ENCODE measurements around the gene C6. TPM values are rescaled to one million over a fixed set of nuclear protein-coding genes. Genes with fewer than 3 reads are reported as not detected.
"Not testable (repeated sequence)": the region's sequence is repeated elsewhere in the genome, so short reads cannot be mapped to it uniquely, and the experiment has no call there.

Gene C6
- total RNA-seq, 1 donor from 2014 or later, result 9.8 TPM

GRCh38 chr5:41191249-41191648, 22.1 kb downstream of the C6 start:
- intact Hi-C loops (cut with DNase I), result no loop called here
- Histone ChIP-seq H3K4me1 (peaks cover 12% of the 10 kb centered on the region), H3K4me3 (no peak overlapping the region), H3K36me3 (no peaks in the 10 kb centered on the region), H3K27ac (no peak overlapping the region), H3K27me3 (ENCODE audit: low read depth) (no peaks in the 10 kb centered on the region), H3K9me3 (no peaks in the 10 kb centered on the region)
- TF ChIP-seq CTCF (IDR thresholded peaks at IDR 0.05), result no peak
- DNase-seq (no peak), ATAC-seq (no peak)

DNA sequence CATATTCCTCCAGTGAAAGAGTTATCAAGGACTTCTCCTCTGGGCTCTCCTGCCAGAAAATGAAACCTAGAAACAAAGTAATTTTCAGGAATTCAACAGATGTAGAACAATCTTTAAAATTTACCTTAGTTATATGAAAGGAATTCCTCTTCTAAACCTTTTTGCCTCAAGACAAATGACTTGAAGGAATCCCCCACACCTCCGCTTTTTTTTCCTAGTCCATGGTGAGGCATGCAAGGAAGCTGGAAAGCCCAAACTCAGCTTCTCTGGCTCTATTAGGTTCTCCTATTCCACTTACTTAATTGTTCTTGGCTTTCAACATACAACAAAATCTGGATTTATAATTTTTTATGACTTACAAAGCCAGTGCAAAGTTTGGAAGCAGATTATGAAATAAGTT, 27.2 kb downstream of the C6 start:
- ATAC-seq, result no peak

DNA sequence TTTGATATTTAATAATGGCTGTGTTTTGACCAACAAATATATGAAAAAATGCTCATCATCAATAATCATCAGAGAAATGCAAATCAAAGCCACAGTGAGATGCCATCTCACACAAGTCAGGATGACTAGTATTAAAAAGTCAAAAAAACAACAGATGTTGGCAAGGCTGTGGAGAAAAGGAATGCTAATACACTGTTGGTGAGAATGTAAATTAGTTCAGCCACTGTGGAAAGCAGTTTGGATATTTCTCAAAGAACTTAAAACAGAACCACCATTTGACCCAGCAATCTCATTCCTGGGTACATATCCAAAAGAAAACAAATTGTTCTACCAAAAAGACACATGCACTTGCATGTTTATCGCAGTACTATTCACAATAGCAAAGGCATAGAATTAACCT, 30.0 kb downstream of the C6 start:
- H3K4me1 ChIP-seq; H3K36me3 ChIP-seq; intact Hi-C loops (cut with DNase I); H3K4me3 ChIP-seq; DNase-seq; ATAC-seq; H3K27ac ChIP-seq; H3K9me3 ChIP-seq; H3K27me3 ChIP-seq (ENCODE audit: low read depth): not testable (repeated sequence)

More for the DNA sequence above, 27.2 kb downstream of the C6 start:
- no peak for TF ChIP-seq CTCF (IDR thresholded peaks at IDR 0.05)
- intact Hi-C loops (cut with DNase I), result no loop called here
- no peaks in the 10 kb centered on the region for H3K4me1 ChIP-seq
- no peak overlapping the region for H3K27ac ChIP-seq
- H3K36me3 ChIP-seq, result no peaks in the 10 kb centered on the region
- DNase-seq, result no peak
- no peak overlapping the region for H3K4me3 ChIP-seq
- no peaks in the 10 kb centered on the region for H3K9me3 ChIP-seq
- H3K27me3 ChIP-seq (ENCODE audit: low read depth), result no peaks in the 10 kb centered on the region

DNA sequence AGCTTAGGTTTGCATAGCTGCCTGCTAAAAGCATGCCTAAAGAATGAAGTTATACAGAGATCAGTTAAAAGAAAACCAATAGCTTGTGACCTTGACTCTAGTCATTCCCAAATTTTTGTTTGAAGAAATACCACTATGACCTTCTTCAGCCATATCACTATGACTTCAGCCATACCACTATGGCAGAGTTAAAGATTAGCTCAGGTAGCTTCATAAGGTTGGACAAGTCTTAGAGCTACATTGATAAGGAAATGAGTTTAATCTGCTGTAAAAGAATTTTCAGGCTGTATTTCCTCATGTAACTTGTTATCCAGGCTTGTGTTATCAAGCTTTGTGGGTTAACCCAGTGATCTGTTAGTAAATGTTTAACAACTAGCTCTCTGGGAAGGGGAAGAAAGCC, 30.7 kb downstream of the C6 start:
- DNase-seq (no peak), ATAC-seq (no peak)
- intact Hi-C loops (cut with DNase I), result no loop called here
- H3K4me3 ChIP-seq, result no peak overlapping the region
- H3K4me1 ChIP-seq, result no peaks in the 10 kb centered on the region
- no peaks in the 10 kb centered on the region for H3K9me3 ChIP-seq
- H3K27me3 ChIP-seq (ENCODE audit: low read depth), result no peaks in the 10 kb centered on the region
- H3K27ac ChIP-seq, result no peak overlapping the region
- no peaks in the 10 kb centered on the region for H3K36me3 ChIP-seq
- TF ChIP-seq CTCF (IDR thresholded peaks at IDR 0.05), result no peak

DNA sequence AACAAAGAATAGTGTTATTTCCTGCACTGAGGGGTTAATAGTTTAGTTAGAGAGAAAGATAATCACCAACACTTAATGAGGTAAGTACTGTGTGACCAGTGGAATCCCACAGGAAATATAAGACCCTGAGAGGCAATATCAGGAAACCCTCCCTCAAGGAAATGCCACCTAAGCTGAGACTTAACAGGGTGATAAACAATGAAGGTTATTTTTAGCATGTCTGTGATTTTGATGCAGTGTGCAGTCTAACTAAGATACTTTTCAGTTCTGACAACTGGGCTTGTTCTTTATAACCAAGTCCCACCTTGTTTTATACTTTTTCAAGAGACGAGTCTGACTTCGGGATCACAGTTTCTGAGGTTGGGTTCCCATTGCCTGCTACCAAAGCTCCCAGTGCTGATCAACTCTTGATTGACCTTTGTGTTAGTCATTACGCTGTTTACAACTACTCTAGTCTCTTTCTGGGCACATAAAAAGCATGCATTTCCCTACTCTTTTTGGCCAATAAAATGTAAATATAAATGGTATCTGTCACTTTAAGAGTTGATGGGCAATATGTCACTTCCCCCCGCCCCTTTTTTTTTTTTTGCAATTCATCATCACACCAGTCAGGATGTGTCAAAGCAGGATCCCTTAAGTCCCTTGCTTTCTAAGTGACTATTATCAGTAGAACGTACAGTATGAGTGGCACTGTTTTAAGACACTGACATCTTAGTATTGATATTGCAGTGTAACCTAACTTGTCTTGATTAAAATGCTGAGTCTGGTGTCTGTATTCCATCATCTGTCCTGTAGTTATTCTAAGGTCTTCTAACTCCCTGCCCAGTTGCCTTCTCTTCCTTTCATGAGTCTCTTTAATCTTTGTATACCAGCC, 31.4 kb downstream of the C6 start:
- Histone ChIP-seq H3K27me3 (ENCODE audit: low read depth) (no peaks in the 10 kb centered on the region), H3K9me3 (no peaks in the 10 kb centered on the region), H3K36me3 (no peaks in the 10 kb centered on the region), H3K27ac (no peak overlapping the region), H3K4me1 (no peaks in the 10 kb centered on the region), H3K4me3 (no peak overlapping the region)
- intact Hi-C loops (cut with DNase I), result no loop called here
- DNase-seq (no peak), ATAC-seq (no peak)
- TF ChIP-seq CTCF (IDR thresholded peaks at IDR 0.05), result no peak

GRCh38 chr5:41176952-41177351, 36.4 kb downstream of the C6 start:
- Histone ChIP-seq H3K27ac (no peak overlapping the region), H3K27me3 (ENCODE audit: low read depth) (no peaks in the 10 kb centered on the region), H3K4me1 (no peaks in the 10 kb centered on the region), H3K36me3 (no peaks in the 10 kb centered on the region), H3K4me3 (no peak overlapping the region), H3K9me3 (no peaks in the 10 kb centered on the region)
- intact Hi-C loops (cut with DNase I), result no loop called here
- no peak for ATAC-seq
- TF ChIP-seq CTCF (IDR thresholded peaks at IDR 0.05), result no peak
- no peak for DNase-seq

Data from lower lobe of right lung (tissue), 2 donors.